CD4-positive, CD25-positive, alpha-beta regulatory T cell (primary cell): Measurements from ENCODE around the gene LBHD2. TPM values are rescaled to one million over a fixed set of nuclear protein-coding genes. Genes with fewer than 3 reads are reported as not detected.

Experiments used
- ATAC-seq, 2 donors: fragments of 150-1000 bp; cut with Tn5 transposase; one replicate each; pipeline ENCODE4 v1.10.0; 2021; ENCODE audit warnings: low read depth in 2 of 2, moderate number of reproducible peaks in 2 of 2, moderate library complexity in 1 of 2
- DNase-seq, 3 donors: peaks; one replicate each; pipeline versions ENCODE4 v3.0.0 to v3.0.0-alpha.2; 2012 to 2022; ENCODE audit warnings: mixed read lengths in 1 of 3
- H3K27ac ChIP-seq: one replicate; pipeline ENCODE4 v1.7.0; 2013; ENCODE audit warnings: mild to moderate bottlenecking, low read length; ENCODE audit not compliant: insufficient read depth, poor library complexity, severe bottlenecking
- H3K27me3 ChIP-seq: one replicate; pipeline ENCODE4 v1.7.0; 2013; ENCODE audit warnings: low read length; ENCODE audit not compliant: control insufficient read depth, insufficient read depth
- H3K36me3 ChIP-seq: one replicate; pipeline ENCODE4 v1.7.0; 2013; ENCODE audit warnings: mild to moderate bottlenecking, low read length, moderate library complexity; ENCODE audit not compliant: control insufficient read depth, insufficient read depth
- H3K4me1 ChIP-seq: 2 replicates; pipeline ENCODE4 v1.7.0; 2013; ENCODE audit warnings: mild to moderate bottlenecking, low read length; ENCODE audit not compliant: insufficient read depth, control insufficient read depth, poor library complexity, severe bottlenecking
- H3K4me3 ChIP-seq: one replicate; pipeline ENCODE4 v1.7.0; 2013; ENCODE audit warnings: low read depth, mild to moderate bottlenecking, low read length, moderate library complexity
- H3K9me3 ChIP-seq, 2 experiments: 1 replicate in 1 of 2; 2 replicates in 1 of 2; pipeline ENCODE4 v1.7.0; 2013; ENCODE audit warnings: low read length in 2 of 2, mild to moderate bottlenecking in 1 of 2, moderate library complexity in 1 of 2; ENCODE audit not compliant: control insufficient read depth in 2 of 2
- H3K27ac Mint-ChIP-seq, 3 donors: one replicate each; pipeline ENCODE4 v1.8.0; 2020 to 2022; ENCODE audit warnings: mild to moderate bottlenecking in 3 of 3, mixed read lengths in 3 of 3, moderate library complexity in 2 of 3
- H3K27me3 Mint-ChIP-seq: one replicate; pipeline ENCODE4 v1.8.0; 2022; ENCODE audit warnings: mild to moderate bottlenecking, mixed read lengths
- H3K36me3 Mint-ChIP-seq: one replicate; pipeline ENCODE4 v1.8.0; 2020; ENCODE audit warnings: mixed read lengths
- H3K4me1 Mint-ChIP-seq, 4 donors: one replicate each; pipeline ENCODE4 v1.8.0; 2020 to 2022; ENCODE audit warnings: mixed read lengths in 4 of 4, mild to moderate bottlenecking in 1 of 4
- H3K4me3 Mint-ChIP-seq, 4 donors: one replicate each; pipeline ENCODE4 v1.8.0; 2020 to 2022; ENCODE audit warnings: mild to moderate bottlenecking in 4 of 4, mixed read lengths in 4 of 4, moderate library complexity in 3 of 4
- H3K9me3 Mint-ChIP-seq, 7 donors: one replicate each; pipeline ENCODE4 v1.8.0; 2020 to 2022; ENCODE audit warnings: mixed read lengths in 7 of 7, mild to moderate bottlenecking in 3 of 7, moderate library complexity in 2 of 7
- polyA plus RNA-seq, 4 donors: library from polyadenylated mRNA; unstranded; fragments of 300-500 nt; fragmentation: Illumina TruSeq; gene quantifications; one replicate each; pipeline ENCODE4 v1.2.3, GENCODE V29; 2021
- total RNA-seq: library from RNA; stranded (reverse); gene quantifications from one replicate; pipeline ENCODE4 v1.2.3, GENCODE V29; 2022

LBHD2 gene
- total and polyA plus RNA-seq, 5 donors from 2014 or later: not detected

DNA sequence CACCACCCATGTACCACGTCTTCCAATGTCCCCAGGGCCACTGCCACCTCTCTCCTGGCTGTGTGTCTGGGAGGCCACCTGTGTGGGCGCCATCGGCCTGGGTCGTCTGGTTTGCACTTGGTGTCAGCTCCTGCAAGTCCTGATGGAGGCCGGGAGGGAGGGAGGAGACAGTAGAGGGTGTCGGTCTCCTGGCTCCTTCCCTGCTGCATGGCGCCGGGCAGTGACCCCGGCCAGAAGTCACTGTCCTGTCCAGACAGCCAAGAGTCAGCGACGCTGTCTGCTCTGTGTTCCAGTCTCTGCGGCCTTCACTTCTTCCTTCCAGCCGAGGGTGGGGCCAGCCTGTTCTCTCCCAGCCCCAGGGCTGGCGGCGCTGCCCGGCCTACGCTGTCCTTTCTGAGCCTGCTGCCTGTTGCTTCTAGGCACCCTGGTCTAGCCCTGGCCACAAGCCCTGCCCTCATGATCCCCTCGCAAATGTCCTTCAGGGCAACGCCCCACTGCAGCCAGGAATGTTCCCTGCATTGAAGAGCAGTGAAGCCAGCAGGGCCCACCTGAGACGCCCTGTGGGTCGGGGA is 13.0 kb upstream of the LBHD2 start:
- peaks cover 0 to 3% (median 0%) of the 10 kb centered on the region in 4 donors for H3K4me1 Mint-ChIP-seq
- H3K4me3 ChIP-seq: no peak overlapping the region
- no peak for ATAC-seq
- DNase-seq: no peak
- peaks cover 12% of the 10 kb centered on the region for H3K4me1 ChIP-seq
- no peaks in the 10 kb centered on the region for H3K36me3 Mint-ChIP-seq
- H3K9me3 Mint-ChIP-seq: peaks cover 0 to 1% (median 0%) of the 10 kb centered on the region in 7 donors
- H3K36me3 ChIP-seq: no peaks in the 10 kb centered on the region
- no peaks in the 10 kb centered on the region for H3K9me3 ChIP-seq
- no peaks in the 10 kb centered on the region for H3K27me3 ChIP-seq
- H3K27ac Mint-ChIP-seq: no peak overlapping the region
- peaks cover 14% of the 10 kb centered on the region for H3K27me3 Mint-ChIP-seq
- no peak overlapping the region for H3K4me3 Mint-ChIP-seq
- H3K27ac ChIP-seq: no peak overlapping the region

DNA sequence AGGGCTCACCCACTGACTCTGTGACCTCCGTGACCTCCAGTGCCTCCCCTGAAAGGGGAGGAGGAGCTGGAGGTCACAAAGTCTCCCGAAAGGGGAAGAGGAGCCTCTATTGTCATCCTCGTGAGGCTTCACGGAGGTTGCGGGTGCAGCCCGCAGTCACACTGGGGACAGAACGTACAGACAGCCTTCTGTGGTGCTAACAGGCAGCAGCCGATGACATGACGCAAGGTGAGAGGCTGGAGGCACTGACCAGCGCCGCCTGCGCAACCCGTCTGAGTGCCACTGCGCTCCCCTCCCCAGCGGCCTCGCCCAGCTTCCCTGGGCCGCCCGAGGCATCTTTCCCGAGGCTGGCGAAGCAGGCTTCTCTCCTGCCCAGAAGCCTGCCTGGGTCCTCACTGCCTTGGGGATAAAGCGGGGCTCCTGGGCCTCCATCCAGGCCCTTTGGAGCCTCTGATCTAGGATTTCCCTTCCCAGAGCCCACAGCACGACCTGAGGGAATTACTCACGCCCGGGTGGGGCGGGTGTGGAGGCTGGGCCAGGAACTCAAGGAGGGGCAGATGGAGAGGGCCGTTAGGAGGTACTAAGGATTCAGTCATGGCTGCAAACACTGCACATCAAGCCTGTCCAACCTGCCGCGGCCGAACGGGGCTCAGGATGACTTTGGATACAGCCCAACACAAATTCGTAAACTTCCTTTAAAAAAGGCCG is 12.3 kb upstream of the LBHD2 start:
- ATAC-seq: no peak

DNA sequence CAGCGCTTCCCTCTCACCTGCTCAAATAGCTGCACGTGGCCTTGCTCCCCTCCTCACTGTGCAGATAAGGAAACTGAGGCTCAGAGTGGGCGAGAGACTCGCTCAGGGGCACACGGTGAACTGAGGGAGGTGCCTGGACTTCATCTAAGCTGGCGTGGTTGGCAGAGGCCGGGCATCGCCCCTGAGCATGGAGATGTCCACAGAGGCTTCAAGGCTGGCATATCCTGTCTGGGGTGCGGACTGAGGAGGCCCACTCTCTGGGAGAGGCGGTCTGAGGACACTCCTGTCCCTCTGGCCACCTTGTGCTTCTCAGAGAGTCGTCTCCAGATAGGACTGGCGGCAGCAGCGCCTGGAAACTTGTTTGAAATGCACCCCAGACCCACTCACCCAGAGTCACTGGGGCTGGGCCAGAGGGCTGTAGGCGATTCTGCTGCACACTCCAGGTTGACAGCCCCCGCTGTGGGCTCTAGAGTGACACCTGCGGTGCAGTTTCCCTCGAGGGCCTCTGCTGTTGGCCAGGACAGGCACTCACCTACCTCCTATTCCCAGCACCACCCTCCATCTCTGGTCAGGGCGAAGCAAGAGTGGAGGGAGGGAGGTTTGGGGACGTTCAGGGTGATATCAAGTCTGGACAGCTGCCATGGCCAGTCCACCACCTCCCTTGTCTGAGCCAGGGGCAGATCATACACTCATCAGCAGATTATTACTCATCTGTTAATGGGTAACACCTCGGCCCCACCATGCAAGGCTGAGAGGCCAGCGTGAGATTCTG is 11.2 kb upstream of the LBHD2 start:
- Histone ChIP-seq H3K4me1 (peaks cover 12% of the 10 kb centered on the region), H3K27ac (no peak overlapping the region), H3K4me3 (no peak overlapping the region), H3K27me3 (no peaks in the 10 kb centered on the region), H3K36me3 (no peaks in the 10 kb centered on the region), H3K9me3 (no peaks in the 10 kb centered on the region)
- DNase-seq: no peak
- H3K4me3 Mint-ChIP-seq: no peak overlapping the region
- no peak overlapping the region for H3K27ac Mint-ChIP-seq
- H3K36me3 Mint-ChIP-seq: no peaks in the 10 kb centered on the region
- peaks cover 0 to 1% (median 0%) of the 10 kb centered on the region in 7 donors for H3K9me3 Mint-ChIP-seq
- H3K4me1 Mint-ChIP-seq: peaks cover 0 to 3% (median 0%) of the 10 kb centered on the region in 4 donors
- H3K27me3 Mint-ChIP-seq: peaks cover 9% of the 10 kb centered on the region
- ATAC-seq: no peak

More for the DNA sequence above, 12.3 kb upstream of the LBHD2 start:
- H3K27me3 Mint-ChIP-seq: peaks cover 14% of the 10 kb centered on the region
- H3K4me3 Mint-ChIP-seq: peak overlapping the region in 1 of 4 donors; percentile 27
- peaks cover 12% of the 10 kb centered on the region for H3K4me1 ChIP-seq
- no peak overlapping the region for H3K4me3 ChIP-seq
- H3K9me3 ChIP-seq: no peaks in the 10 kb centered on the region
- no peak for DNase-seq
- peaks cover 0 to 1% (median 0%) of the 10 kb centered on the region in 7 donors for H3K9me3 Mint-ChIP-seq
- H3K27me3 ChIP-seq: no peaks in the 10 kb centered on the region
- peaks cover 0 to 3% (median 0%) of the 10 kb centered on the region in 4 donors for H3K4me1 Mint-ChIP-seq
- no peak overlapping the region for H3K27ac Mint-ChIP-seq
- H3K36me3 ChIP-seq: no peaks in the 10 kb centered on the region
- H3K36me3 Mint-ChIP-seq: no peaks in the 10 kb centered on the region
- H3K27ac ChIP-seq: no peak overlapping the region

DNA sequence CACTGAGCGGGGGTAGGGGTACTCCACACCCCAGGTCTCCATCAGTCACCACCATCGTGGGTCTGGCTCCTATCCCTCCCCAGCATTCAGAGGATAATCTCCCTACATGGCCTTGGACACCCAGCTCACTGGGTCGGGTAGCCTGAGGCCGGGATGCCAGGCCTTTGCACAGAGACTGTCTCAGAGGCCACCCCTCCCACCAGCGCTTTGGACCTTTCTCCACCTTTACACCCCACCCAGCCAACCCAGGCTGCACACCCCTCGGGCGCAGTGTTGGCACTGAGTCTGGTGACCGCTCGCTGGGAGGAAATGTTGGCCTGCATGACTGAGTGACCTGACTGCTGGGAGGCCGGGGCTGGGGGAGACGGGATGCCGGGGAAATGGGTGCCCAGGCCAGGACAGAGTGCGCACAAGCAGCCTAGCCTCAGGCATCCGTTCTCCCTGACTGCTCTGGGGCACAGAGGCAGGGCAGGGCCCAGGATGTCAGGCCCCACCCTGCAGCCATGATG is 10.6 kb upstream of the LBHD2 start:
- Mint-ChIP-seq H3K27ac (no peak overlapping the region), H3K9me3 (no peaks in the 10 kb centered on the region), H3K27me3 (peaks cover 9% of the 10 kb centered on the region), H3K36me3 (no peaks in the 10 kb centered on the region), H3K4me1 (peaks cover 0 to 6% (median 0%) of the 10 kb centered on the region in 4 donors), H3K4me3 (no peak overlapping the region)
- H3K27me3 ChIP-seq: no peaks in the 10 kb centered on the region
- H3K36me3 ChIP-seq: no peaks in the 10 kb centered on the region
- no peak overlapping the region for H3K27ac ChIP-seq
- DNase-seq: no peak
- H3K4me1 ChIP-seq: peaks cover 14% of the 10 kb centered on the region
- H3K4me3 ChIP-seq: no peak overlapping the region
- H3K9me3 ChIP-seq: no peaks in the 10 kb centered on the region
- no peak for ATAC-seq

DNA sequence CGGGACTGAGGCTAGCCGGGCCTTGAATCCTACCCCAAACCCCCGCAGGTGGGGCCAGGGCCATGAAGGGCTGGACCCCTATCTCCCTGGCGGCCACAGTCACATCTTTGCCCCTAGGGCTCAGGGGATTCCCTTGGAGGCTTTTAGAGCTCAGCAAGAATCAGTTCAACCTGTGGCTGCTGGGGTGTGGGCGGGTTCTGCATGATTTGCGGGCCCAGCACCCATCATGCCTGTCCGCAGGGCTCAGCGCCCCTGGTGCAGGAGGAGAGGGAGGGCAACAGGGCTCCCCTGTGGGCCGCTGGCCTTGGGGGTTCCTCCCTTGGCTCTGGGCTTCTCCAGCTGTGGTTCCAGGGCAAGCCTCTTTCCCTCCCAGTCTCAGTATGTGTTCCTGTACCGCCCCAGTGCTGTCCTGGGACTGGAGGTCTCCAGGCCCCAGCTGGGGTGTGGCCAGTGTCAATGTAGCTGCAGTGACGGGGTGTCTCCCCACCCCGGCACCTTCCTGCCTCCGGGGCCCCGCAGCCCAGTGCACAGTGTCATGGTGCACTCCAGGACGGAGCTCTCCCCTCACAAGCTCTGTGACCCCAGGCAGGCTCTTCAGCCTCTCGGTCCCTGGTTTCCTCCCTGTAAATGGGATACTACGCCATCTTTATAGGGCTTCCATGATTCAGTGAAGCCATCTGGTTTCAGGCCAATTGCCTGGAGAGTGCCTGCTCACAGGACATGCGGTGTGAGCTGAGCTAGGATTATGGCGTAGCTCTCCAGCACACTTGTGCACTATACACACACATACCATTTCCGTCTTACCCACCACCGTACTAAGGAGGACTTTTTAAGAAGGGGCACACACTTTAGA is 9.9 kb upstream of the LBHD2 start:
- H3K27me3 ChIP-seq: no peaks in the 10 kb centered on the region
- no peak overlapping the region for H3K4me3 ChIP-seq
- Mint-ChIP-seq H3K27ac (no peak overlapping the region), H3K4me1 (peaks cover 0 to 6% (median 0%) of the 10 kb centered on the region in 4 donors), H3K36me3 (no peaks in the 10 kb centered on the region), H3K9me3 (no peaks in the 10 kb centered on the region), H3K27me3 (peaks cover 6% of the 10 kb centered on the region), H3K4me3 (peak overlapping the region in 2 of 4 donors; percentile 35 to 46)
- ATAC-seq (no peak), DNase-seq (no peak)
- no peak overlapping the region for H3K27ac ChIP-seq
- peaks cover 14% of the 10 kb centered on the region for H3K4me1 ChIP-seq
- H3K9me3 ChIP-seq: no peaks in the 10 kb centered on the region
- H3K36me3 ChIP-seq: no peaks in the 10 kb centered on the region

DNA sequence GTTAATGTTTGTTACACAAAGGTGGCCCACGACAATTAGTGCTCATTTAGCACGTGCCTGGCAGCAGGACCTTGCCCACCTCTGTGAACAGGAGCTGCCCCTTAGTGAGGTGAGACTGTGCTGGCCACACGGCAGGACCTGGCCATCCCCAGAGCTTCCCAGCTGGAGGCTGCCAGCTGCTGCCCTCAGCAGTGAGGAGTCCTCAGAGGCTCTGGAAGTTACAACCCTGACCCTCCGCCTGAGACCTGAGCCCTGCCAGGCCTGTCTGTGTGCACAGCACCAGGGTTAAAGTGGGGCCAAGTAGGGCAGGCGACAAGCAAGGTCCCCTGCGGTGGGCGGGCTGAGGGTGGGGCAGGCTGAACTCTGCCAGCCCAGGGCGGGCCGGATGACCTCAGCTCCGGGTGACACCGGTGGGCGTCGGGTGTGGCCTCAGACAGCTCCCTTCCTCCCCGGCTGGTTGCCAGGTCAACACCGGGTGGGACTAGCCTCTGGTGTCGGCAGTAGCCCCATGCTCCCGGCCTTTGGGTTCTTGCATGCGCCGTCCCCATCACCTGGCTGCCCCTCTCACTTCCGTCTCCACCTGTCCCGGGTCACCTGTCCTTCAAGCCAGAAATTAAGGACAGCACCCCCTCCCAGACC is 9.2 kb upstream of the LBHD2 start:
- DNase-seq (peak in 2 of 3 donors; percentile 18 to 20), ATAC-seq (no peak)
- no peak overlapping the region for H3K4me3 ChIP-seq
- Mint-ChIP-seq H3K4me3 (peak overlapping the region in 3 of 4 donors; percentile 21 to 46 (median 35)), H3K36me3 (no peaks in the 10 kb centered on the region), H3K9me3 (no peaks in the 10 kb centered on the region), H3K4me1 (peaks cover 0 to 6% (median 0%) of the 10 kb centered on the region in 4 donors), H3K27me3 (peaks cover 5% of the 10 kb centered on the region), H3K27ac (no peak overlapping the region)
- H3K36me3 ChIP-seq: no peaks in the 10 kb centered on the region
- no peaks in the 10 kb centered on the region for H3K27me3 ChIP-seq
- peaks cover 14% of the 10 kb centered on the region for H3K4me1 ChIP-seq
- H3K9me3 ChIP-seq: no peaks in the 10 kb centered on the region
- no peak overlapping the region for H3K27ac ChIP-seq

DNA sequence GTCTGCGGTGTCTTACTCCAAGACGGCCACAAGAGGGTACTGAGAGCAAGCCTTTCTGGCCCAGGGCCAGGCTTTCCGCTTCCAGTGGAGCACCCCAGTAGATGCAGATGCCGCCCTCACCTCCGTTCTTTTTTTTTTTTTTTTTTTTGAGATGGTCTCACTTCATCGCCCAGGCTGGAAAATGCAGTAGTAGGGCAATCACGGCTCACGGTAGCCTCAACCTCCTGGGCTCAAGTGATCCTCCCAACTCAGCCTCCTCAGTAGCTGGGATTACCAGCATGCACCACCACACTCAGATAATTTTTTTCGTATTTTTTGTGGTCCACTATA is 5.6 kb upstream of the LBHD2 start:
- Histone ChIP-seq H3K36me3 (no peaks in the 10 kb centered on the region), H3K27me3 (peaks cover 4% of the 10 kb centered on the region), H3K4me3 (no peak overlapping the region), H3K27ac (no peak overlapping the region), H3K9me3 (no peaks in the 10 kb centered on the region), H3K4me1 (peaks cover 14% of the 10 kb centered on the region)
- Mint-ChIP-seq H3K36me3 (no peaks in the 10 kb centered on the region), H3K27me3 (peaks cover 5% of the 10 kb centered on the region), H3K9me3 (no peaks in the 10 kb centered on the region), H3K4me1 (peaks cover 0 to 6% (median 0%) of the 10 kb centered on the region in 4 donors), H3K27ac (no peak overlapping the region), H3K4me3 (no peak overlapping the region)
- peak; percentile 74 to 79 for ATAC-seq
- DNase-seq: peak; percentile 66 to 84 (median 75)
